K562 (cell line): ENCODE results near the gene SEBOX. TPM values are rescaled to one million over a fixed set of nuclear protein-coding genes. Genes with fewer than 3 reads are reported as not detected.

Experiments
- AFF1 ChIP-seq, 2 experiments: fragments of 450-650 bp; IDR thresholded peaks; 2 replicates each; pipeline ENCODE4 v1.6.1; 2018; ENCODE audit warnings: mild to moderate bottlenecking in 2 of 2, low read depth in 1 of 2; ENCODE audit not compliant: partially characterized antibody in 2 of 2
- CTBP1 ChIP-seq: fragments of 450-650 bp; IDR thresholded peaks from 2 replicates; pipeline ENCODE4 v1.6.1; 2016; ENCODE audit warnings: borderline replicate concordance
- CXXC5 ChIP-seq: fragments of 250-450 bp; sonication (Bioruptor Pico); IDR thresholded peaks from 2 replicates; pipeline ENCODE4 v1.8.0; 2022; ENCODE audit warnings: inconsistent platforms, mild to moderate bottlenecking, moderate library complexity
- HDAC1 ChIP-seq, 2 experiments: fragments of 450-650 bp; IDR thresholded peaks; 2 replicates each; pipeline ENCODE4 v1.6.1; 2016 to 2017; ENCODE audit warnings: inconsistent platforms in 1 of 2, mild to moderate bottlenecking in 1 of 2, moderate library complexity in 1 of 2
- MAZ ChIP-seq, 2 experiments: fragments of 450-650 bp in 1 of 2; sonication (generic) in 1 of 2; formaldehyde crosslinking; IDR thresholded peaks in 1 of 2; conservative IDR thresholded peaks in 1 of 2; 2 replicates each; pipeline versions ENCODE4 v1.4.0 to v1.5.0; 2020; ENCODE audit warnings: mild to moderate bottlenecking in 1 of 2, missing genetic modification reagents in 1 of 2
- MYNN ChIP-seq, 2 experiments: sonication (generic); formaldehyde crosslinking in 1 of 2; IDR thresholded peaks; 2 replicates each; pipeline versions ENCODE4 v1.5.0 to v1.6.1; 2016 to 2020; ENCODE audit warnings: antibody characterized with exemption in 1 of 2, missing genetic modification reagents in 1 of 2
- USF1 ChIP-seq: sonication (generic); formaldehyde crosslinking; IDR thresholded peaks from 2 replicates; pipeline ENCODE4 v1.9.0; 2022; ENCODE audit warnings: mild to moderate bottlenecking, missing genetic modification reagents
- ZBTB11 ChIP-seq, 3 experiments: fragments of 200-800 bp in 1 of 3; fragments of 250-450 bp in 1 of 3; fragments of 450-650 bp in 1 of 3; sonication (Bioruptor Pico) in 1 of 3; sonication (Bioruptor generic) in 1 of 3; formaldehyde crosslinking in 1 of 3; IDR thresholded peaks; 2 replicates each; pipeline versions ENCODE4 v1.6.1 to v1.8.0; 2016 to 2022; ENCODE audit warnings: mild to moderate bottlenecking in 2 of 3, missing genetic modification characterization in 2 of 3, missing compliant biosample characterization in 1 of 3, moderate library complexity in 1 of 3
- ZNF449 ChIP-seq: fragments of 250-450 bp; sonication (Bioruptor Pico); IDR thresholded peaks from 2 replicates; pipeline ENCODE4 v1.8.0; 2022; ENCODE audit warnings: moderate library complexity, mild to moderate bottlenecking, inconsistent platforms
- polyA plus RNA-seq, 8 experiments: library from polyadenylated mRNA; depleted of rRNA in 4 of 8; stranded (reverse) in 5 of 8; unstranded in 3 of 8; fragments of >200 nt; fragmentation: Nextera tagmentation in 2 of 8; fragmentation: Illumina TruSeq in 1 of 8; extraction: Ambion mirVana in 2 of 8; extraction: Trizol in 1 of 8; gene quantifications; 2 replicates each; pipeline versions ENCODE4 v1.2.1 to v1.2.3, GENCODE V29; 2011 to 2014; ENCODE audit warnings: inconsistent platforms in 1 of 8, missing spikeins in 1 of 8
- total RNA-seq, 7 experiments: library from RNA; depleted of rRNA in 6 of 7; stranded (reverse); fragments of >200 nt in 6 of 7; fragmentation: Illumina TruSeq in 2 of 7; extraction: Trizol in 2 of 7; gene quantifications; 2 replicates each; pipeline versions ENCODE4 v1.2.1 to v1.2.3, GENCODE V29; 2011 to 2021; ENCODE audit warnings: low replicate concordance in 1 of 7
- TF ChIP-seq, protein P1 (sequence below): sonication (generic); formaldehyde crosslinking; IDR thresholded peaks from 2 replicates; pipeline ENCODE4 v1.8.0; 2022; ENCODE audit warnings: missing genetic modification reagents, mild to moderate bottlenecking, moderate library complexity, borderline replicate concordance

The SEBOX gene
- total and polyA plus RNA-seq, 9 of the 15 experiments (the other 6 are each of a cell fraction or from before 2014, with no cell fraction given): not detected

DNA sequence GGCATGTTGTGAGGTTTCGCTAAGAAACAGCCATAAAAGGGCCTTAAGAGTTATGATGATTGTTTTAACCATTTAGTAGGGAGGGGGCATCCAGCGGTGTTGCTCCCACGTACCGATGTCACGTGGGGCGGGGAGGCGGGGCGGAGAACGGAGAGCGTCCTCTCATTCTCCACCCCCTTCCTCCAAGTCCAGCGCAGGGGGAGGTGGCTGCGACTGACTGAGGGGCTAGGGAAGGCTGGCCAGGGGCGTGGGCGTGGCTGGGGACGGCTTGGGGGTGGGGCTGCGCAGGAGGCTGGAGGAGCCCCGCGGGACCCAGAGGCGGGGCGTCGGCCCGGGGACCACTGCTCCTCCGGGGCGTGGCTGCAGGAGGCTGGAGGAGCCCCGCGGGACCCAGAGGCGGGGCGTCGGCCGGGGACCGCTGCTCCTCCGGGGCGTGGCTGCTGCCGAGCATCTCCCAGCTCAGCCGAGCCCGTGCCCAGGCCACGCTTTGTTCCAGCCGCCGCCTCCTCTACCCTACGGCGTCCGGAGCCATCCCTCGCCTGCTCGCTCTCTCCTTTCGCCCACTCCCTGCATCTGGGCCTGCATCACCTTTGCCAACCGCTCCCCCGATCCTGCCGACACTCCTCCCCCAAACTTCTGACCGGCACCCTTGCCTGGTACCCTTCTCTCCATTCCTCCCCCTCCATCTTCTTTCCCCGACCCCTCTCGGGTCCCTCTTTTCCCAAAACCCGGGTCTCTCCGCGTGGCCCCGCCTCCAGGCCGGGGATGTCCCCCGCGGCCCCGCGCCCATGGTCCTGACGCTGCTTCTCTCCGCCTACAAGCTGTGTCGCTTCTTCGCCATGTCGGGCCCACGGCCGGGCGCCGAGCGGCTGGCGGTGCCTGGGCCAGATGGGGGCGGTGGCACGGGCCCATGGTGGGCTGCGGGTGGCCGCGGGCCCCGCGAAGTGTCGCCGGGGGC is 6.5 kb upstream of the SEBOX start, which contains the start of gene SARM1 (continued):
- TF ChIP-seq AFF1 (IDR thresholded peaks at IDR 0.05; ENCODE audit: low read depth in 1 of 2, partially characterized antibody in 2 of 2) (no peak), HDAC1 (IDR thresholded peaks at IDR 0.05) (no peak), MAZ (CRISPR knock-in tag; conservative IDR thresholded peaks at IDR 0.05 in 1 of 2, IDR thresholded peaks at IDR 0.05 in 1 of 2) (peak in 1 of 2 experiments; percentile 52; a peak in 2 of 4 replicates), ZNF449 (CRISPR knock-in tag) (no peak), ZBTB11 (CRISPR knock-in tag; IDR thresholded peaks at IDR 0.05) (no peak), MYNN (IDR thresholded peaks at IDR 0.05) (no peak), MYNN (CRISPR knock-in tag; IDR thresholded peaks at IDR 0.05) (no peak), USF1 (CRISPR knock-in tag) (peak; percentile 95), CTBP1 (peak; percentile 73), CXXC5 (CRISPR knock-in tag) (peak; percentile 42)
- TF ChIP-seq, protein P1, sequence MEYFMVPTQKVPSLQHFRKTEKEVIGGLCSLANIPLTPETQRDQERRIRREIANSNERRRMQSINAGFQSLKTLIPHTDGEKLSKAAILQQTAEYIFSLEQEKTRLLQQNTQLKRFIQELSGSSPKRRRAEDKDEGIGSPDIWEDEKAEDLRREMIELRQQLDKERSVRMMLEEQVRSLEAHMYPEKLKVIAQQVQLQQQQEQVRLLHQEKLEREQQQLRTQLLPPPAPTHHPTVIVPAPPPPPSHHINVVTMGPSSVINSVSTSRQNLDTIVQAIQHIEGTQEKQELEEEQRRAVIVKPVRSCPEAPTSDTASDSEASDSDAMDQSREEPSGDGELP (CRISPR knock-in tag): 0 out of 2 replicates have a peak, but pooled peaks have one; percentile 21
